H1 (cell line): ENCODE results near the gene EPHB6. TPM values are rescaled to one million over a fixed set of nuclear protein-coding genes. Genes with fewer than 3 reads are reported as not detected.

Experiments
- CTCF ChIA-PET: fragments of 300-600 bp; sonication (Branson Sonifier 250); formaldehyde crosslinking; loops from one replicate; lab custom pipeline; 2021; ENCODE audit not compliant: partially characterized antibody; lab: Charles Lee
- POLR2A ChIA-PET: fragments of 300-600 bp; sonication (Branson Sonifier 250); formaldehyde crosslinking; loops from one replicate; lab custom pipeline; 2021; ENCODE audit warnings: inconsistent platforms; ENCODE audit not compliant: partially characterized antibody; lab: Charles Lee
- DNase-seq, 2 experiments: peaks; one replicate each; pipeline versions ENCODE4 v3.0.0 to v3.0.0-alpha.2; 2010 to 2022; ENCODE audit warnings: low spot score in 2 of 2, low read depth in 1 of 2, mixed read lengths in 1 of 2
- FAIRE-seq: peaks from 2 replicates; lab custom pipeline; 2011; peaks lifted over from hg19 to GRCh38; lab: Jason Lieb, UNC
- H2AFZ ChIP-seq: 2 replicates; pipeline ENCODE4 v1.8.1; 2012; ENCODE audit warnings: low read length, inconsistent platforms
- H2AK5ac ChIP-seq: 2 replicates; pipeline ENCODE4 v1.6.1; 2013; ENCODE audit warnings: low read depth, low read length
- H2BK120ac ChIP-seq: replicated peaks from 2 replicates; pipeline ENCODE3; 2013; ENCODE audit warnings: low read depth, low read length, inconsistent platforms
- H2BK12ac ChIP-seq: 2 replicates; pipeline ENCODE4 v1.6.1; 2013; ENCODE audit warnings: low read depth, low read length
- H2BK15ac ChIP-seq: 2 replicates; pipeline ENCODE4 v1.6.1; 2013; ENCODE audit warnings: low read length
- H2BK20ac ChIP-seq: 2 replicates; pipeline ENCODE4 v1.6.1; 2013; ENCODE audit warnings: low read length
- H2BK5ac ChIP-seq: 2 replicates; pipeline ENCODE4 v1.6.1; 2013; ENCODE audit warnings: low read depth, low read length
- H3K14ac ChIP-seq: 2 replicates; pipeline ENCODE4 v1.6.1; 2013; ENCODE audit warnings: inconsistent platforms; ENCODE audit not compliant: insufficient read length
- H3K18ac ChIP-seq: 2 replicates; pipeline ENCODE4 v1.6.1; 2013; ENCODE audit warnings: low read length; ENCODE audit errors: extremely low read depth
- H3K23ac ChIP-seq: 2 replicates; pipeline ENCODE4 v1.6.1; 2013; ENCODE audit warnings: inconsistent platforms; ENCODE audit not compliant: insufficient read length
- H3K23me2 ChIP-seq: 2 replicates; pipeline ENCODE4 v1.6.1; 2013; ENCODE audit warnings: low read depth, low read length
- H3K27ac ChIP-seq: 2 replicates; pipeline ENCODE4 v1.6.1; 2011; ENCODE audit warnings: low read depth, low read length, inconsistent platforms
- H3K27me3 ChIP-seq, 4 experiments: replicated peaks in 1 of 4; 1 replicate in 1 of 4; 2 replicates in 3 of 4; pipeline versions ENCODE4 v1.6.1 to v1.8.1; 2011 to 2013; ENCODE audit warnings: low read length in 3 of 4, mild to moderate bottlenecking in 3 of 4, inconsistent platforms in 2 of 4, mixed read lengths in 2 of 4, moderate library complexity in 1 of 4; ENCODE audit not compliant: control insufficient read depth in 3 of 4, insufficient read depth in 3 of 4; ENCODE audit errors: extremely low read depth in 1 of 4
- H3K36me3 ChIP-seq, 4 experiments: 2 replicates each; pipeline versions ENCODE4 v1.6.1 to v1.8.1; 2011 to 2013; ENCODE audit warnings: mild to moderate bottlenecking in 4 of 4, low read length in 3 of 4, moderate library complexity in 2 of 4, control low read depth in 1 of 4, inconsistent platforms in 1 of 4; ENCODE audit not compliant: insufficient read depth in 4 of 4, control insufficient read depth in 2 of 4
- H3K4ac ChIP-seq: replicated peaks from 2 replicates; pipeline ENCODE3; 2013; ENCODE audit warnings: low read length, low read depth, mixed read lengths, inconsistent platforms; ENCODE audit not compliant: insufficient read length
- H3K4me1 ChIP-seq, 4 experiments: replicated peaks in 1 of 4; 1 replicate in 1 of 4; 2 replicates in 3 of 4; pipeline versions ENCODE4 v1.6.1 to v1.8.1; 2011 to 2013; ENCODE audit warnings: low read length in 3 of 4, inconsistent platforms in 2 of 4, mixed read lengths in 1 of 4; ENCODE audit not compliant: insufficient read depth in 4 of 4, control insufficient read depth in 3 of 4
- H3K4me2 ChIP-seq, 2 experiments: 2 replicates each; pipeline versions ENCODE4 v1.6.1 to v1.8.1; 2011 to 2013; ENCODE audit warnings: low read depth in 2 of 2, low read length in 2 of 2, control low read depth in 1 of 2, inconsistent platforms in 1 of 2, mild to moderate bottlenecking in 1 of 2; ENCODE audit not compliant: insufficient read depth in 1 of 2
- H3K4me3 ChIP-seq, 4 experiments: fragments of 200-600, 300-600 bp in 1 of 4; sonication (generic), shearing (Covaris generic), sonication (Bioruptor Twin) in 1 of 4; 2 replicates each; pipeline versions ENCODE4 v1.5.1 to v1.8.1; 2011 to 2016; ENCODE audit warnings: low read length in 4 of 4, low read depth in 3 of 4, control low read depth in 2 of 4, inconsistent platforms in 2 of 4, mild to moderate bottlenecking in 2 of 4, mixed read lengths in 1 of 4, moderate library complexity in 1 of 4; ENCODE audit not compliant: insufficient read depth in 2 of 4; ENCODE audit errors: extremely low read depth in 1 of 4
- H3K56ac ChIP-seq: replicated peaks from 2 replicates; pipeline ENCODE3; 2013; ENCODE audit warnings: low read depth, mild to moderate bottlenecking, mixed read lengths, low read length, inconsistent platforms; ENCODE audit not compliant: insufficient read length
- H3K79me1 ChIP-seq: 2 replicates; pipeline ENCODE4 v1.6.1; 2013; ENCODE audit warnings: low read depth, low read length, control low read depth
- H3K79me2 ChIP-seq, 2 experiments: 2 replicates each; pipeline versions ENCODE4 v1.6.1 to v1.8.1; 2012 to 2013; ENCODE audit warnings: low read length in 2 of 2, mild to moderate bottlenecking in 2 of 2, inconsistent platforms in 1 of 2; ENCODE audit not compliant: insufficient read depth in 2 of 2, control insufficient read depth in 1 of 2
- H3K9ac ChIP-seq, 4 experiments: replicated peaks in 1 of 4; 1 replicate in 1 of 4; 2 replicates in 3 of 4; pipeline versions ENCODE4 v1.6.1 to v1.8.1; 2011 to 2013; ENCODE audit warnings: low read depth in 3 of 4, low read length in 3 of 4, control low read depth in 2 of 4, mild to moderate bottlenecking in 2 of 4, moderate library complexity in 2 of 4, inconsistent platforms in 1 of 4; ENCODE audit errors: extremely low read depth in 1 of 4
- H3K9me3 ChIP-seq, 2 experiments: 2 replicates each; pipeline versions ENCODE4 v1.6.1 to v1.8.1; 2012 to 2013; ENCODE audit warnings: mild to moderate bottlenecking in 2 of 2, moderate library complexity in 2 of 2, control low read depth in 1 of 2, inconsistent platforms in 1 of 2, low read depth in 1 of 2, low read length in 1 of 2, mixed read lengths in 1 of 2; ENCODE audit not compliant: insufficient read depth in 2 of 2
- H4K20me1 ChIP-seq, 2 experiments: replicated peaks in 1 of 2; 2 replicates each; pipeline versions ENCODE3 to v1.8.1; 2011 to 2013; ENCODE audit warnings: inconsistent platforms in 2 of 2, low read length in 2 of 2, mild to moderate bottlenecking in 1 of 2; ENCODE audit not compliant: insufficient read depth in 2 of 2, control insufficient read depth in 1 of 2
- H4K5ac ChIP-seq: 2 replicates; pipeline ENCODE4 v1.6.1; 2013; ENCODE audit warnings: low read length, low read depth, mixed read lengths, inconsistent platforms; ENCODE audit not compliant: insufficient read length
- H4K8ac ChIP-seq: 2 replicates; pipeline ENCODE4 v1.8.0; 2013; ENCODE audit warnings: mild to moderate bottlenecking, moderate library complexity, low read length, inconsistent platforms; ENCODE audit not compliant: insufficient read depth; ENCODE audit errors: extremely low read depth
- H4K91ac ChIP-seq: replicated peaks from 2 replicates; pipeline ENCODE3; 2013; ENCODE audit warnings: low read length, mixed read lengths, inconsistent platforms; ENCODE audit not compliant: insufficient read length
- CBX8 ChIP-seq: fragments of 300-800, 300-1000 bp; sonication (generic); IDR thresholded peaks from 2 replicates; pipeline ENCODE4 v1.7.1; 2016; ENCODE audit warnings: low read depth, low read length, borderline replicate concordance
- CREB1 ChIP-seq: IDR thresholded peaks from 2 replicates; pipeline ENCODE4 v1.6.1; 2012; ENCODE audit warnings: inconsistent platforms
- EZH2 ChIP-seq: fragments of 200-600 bp; sonication (generic); IDR thresholded peaks from 2 replicates; pipeline ENCODE4 v1.7.1; 2012; ENCODE audit warnings: low read depth, mild to moderate bottlenecking, moderate library complexity, low read length, inconsistent platforms; ENCODE audit not compliant: severe bottlenecking
- FOSL1 ChIP-seq: IDR thresholded peaks from 2 replicates; pipeline ENCODE4 v1.6.1; 2011; ENCODE audit warnings: mild to moderate bottlenecking, low read depth, low read length, moderate library complexity; ENCODE audit not compliant: insufficient read depth
- KDM4A ChIP-seq: IDR thresholded peaks from one replicate; pipeline ENCODE4 v1.7.1; 2012; ENCODE audit warnings: low read depth, mild to moderate bottlenecking, moderate library complexity, low read length, inconsistent platforms; ENCODE audit not compliant: severe bottlenecking
- RXRA ChIP-seq: IDR thresholded peaks from 2 replicates; pipeline ENCODE4 v1.6.1; 2011; ENCODE audit warnings: low read depth, mild to moderate bottlenecking, low read length, moderate library complexity; ENCODE audit not compliant: insufficient read depth
- SRF ChIP-seq: IDR thresholded peaks from 2 replicates; pipeline ENCODE4 v1.6.1; 2011; ENCODE audit warnings: mild to moderate bottlenecking, low read depth, low read length, moderate library complexity
- SUZ12 ChIP-seq: fragments of 200-600 bp; sonication (generic); IDR thresholded peaks from 2 replicates; pipeline ENCODE4 v1.6.1; 2012; ENCODE audit warnings: mild to moderate bottlenecking, inconsistent platforms, low read length, moderate library complexity, mixed read lengths
- TCF12 ChIP-seq: IDR thresholded peaks from 2 replicates; pipeline ENCODE4 v1.6.1; 2011; ENCODE audit warnings: low read depth, mild to moderate bottlenecking, low read length
- WGBS, 2 experiments: shearing (Covaris generic) in 1 of 2; methylation state at CpG; one replicate each; pipeline versions ENCODE4 v1.1.6 to v1.1.7; 2013 to 2015; ENCODE audit warnings: low lambda C conversion rate in 2 of 2, mixed read lengths in 2 of 2, inconsistent platforms in 1 of 2, low coverage in 1 of 2, missing lambda C conversion rate in 1 of 2; ENCODE audit not compliant: insufficient replicate concordance in 2 of 2, insufficient coverage in 1 of 2, insufficient read length in 1 of 2; ENCODE audit errors: extremely low coverage in 1 of 2, missing lambda C conversion rate in 1 of 2; 5-methylcytosine and 5-hydroxymethylcytosine counted together
- polyA plus RNA-seq, 7 experiments: library from polyadenylated mRNA; depleted of rRNA in 3 of 7; stranded (reverse) in 5 of 7; unstranded in 2 of 7; fragments of >200 nt in 5 of 7; fragments of 200-250 nt in 2 of 7; gene quantifications; 1 replicate in 5 of 7; 2 replicates in 1 of 7; 4 replicates in 1 of 7; pipeline versions ENCODE4 v1.2.1 to v1.2.3, GENCODE V29; 2011 to 2013; ENCODE audit warnings: missing spikeins in 2 of 7, mixed read lengths in 2 of 7
- total RNA-seq: library from RNA; stranded (reverse); fragmentation: NEBNext Ultra II Directional; extraction: Animal tissue kit (Norgen Biotek cat#: 25700); gene quantifications from 2 replicates; pipeline ENCODE4 v1.2.1, GENCODE V29; 2021
- TF ChIP-seq, protein P1 (sequence below), 3 experiments: IDR thresholded peaks; 1 replicate in 2 of 3; 2 replicates in 1 of 3; pipeline versions ENCODE4 v1.5.1 to v1.6.1; 2011; ENCODE audit warnings: low read length in 3 of 3, mild to moderate bottlenecking in 3 of 3, inconsistent platforms in 2 of 3, low read depth in 1 of 3, moderate library complexity in 1 of 3; ENCODE audit not compliant: insufficient read depth in 1 of 3; ENCODE audit errors: control extremely low read depth in 1 of 3
- TF ChIP-seq, protein P2 (sequence below): IDR thresholded peaks from 2 replicates; pipeline ENCODE4 v1.6.1; 2012; ENCODE audit warnings: inconsistent platforms

Gene EPHB6
- total and polyA plus RNA-seq, 2 of the 8 experiments (the other 6 are each of a cell fraction or from before 2014, with no cell fraction given), result 19.7 TPM

DNA sequence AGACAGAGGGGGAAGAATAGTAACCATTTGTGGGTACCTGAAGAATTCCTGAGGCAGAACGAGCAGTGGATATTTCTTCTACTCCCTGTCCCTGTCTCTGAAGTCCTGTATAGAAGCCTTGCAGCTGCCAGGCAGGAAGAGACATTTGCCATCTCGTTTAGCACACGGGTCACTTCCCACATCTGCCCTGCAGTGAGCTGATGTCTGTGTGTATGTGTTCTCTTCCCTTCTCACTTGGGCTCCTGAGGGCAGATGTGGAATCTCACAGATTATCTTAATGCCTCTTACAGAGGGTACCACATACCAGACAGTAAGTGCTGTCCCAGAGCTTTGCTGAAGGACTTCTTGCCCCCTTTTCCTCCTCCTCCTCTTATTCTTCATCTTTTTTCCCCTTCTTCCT, 44.8 kb downstream of the EPHB6 start:
- FAIRE-seq, result no peak
- DNase-seq, result no peak
- Histone ChIP-seq H3K27ac (no peak overlapping the region), H4K8ac (no peak overlapping the region), H3K4ac (no peak overlapping the region), H2BK20ac (no peak overlapping the region), H2BK15ac (no peak overlapping the region), H4K20me1 (no peaks in the 10 kb centered on the region), H3K18ac (no peak overlapping the region), H4K5ac (no peak overlapping the region), H3K23ac (no peak overlapping the region), H2BK5ac (no peak overlapping the region), H3K4me2 (no peak overlapping the region), H3K4me3 (no peak overlapping the region), H2BK120ac (no peak overlapping the region), H3K36me3 (no peaks in the 10 kb centered on the region), H2AFZ (no peak overlapping the region), H4K91ac (no peak overlapping the region), H3K9me3 (peaks cover 8 to 9% of the 10 kb centered on the region in 2 experiments), H3K14ac (no peak overlapping the region), H3K9ac (no peak overlapping the region), H2BK12ac (no peak overlapping the region), H3K4me1 (peaks cover 0 to 3% (median 0%) of the 10 kb centered on the region in 4 experiments; a peak in 1 of 7 replicates), H3K79me2 (no peaks in the 10 kb centered on the region), H3K79me1 (no peaks in the 10 kb centered on the region), H2AK5ac (no peak overlapping the region), H3K56ac (no peak overlapping the region), H3K27me3 (no peaks in the 10 kb centered on the region; a peak in 1 of 7 replicates), H3K23me2 (no peaks in the 10 kb centered on the region)
- whole genome bisulfite sequencing, 2 experiments, result 94% methylated on average over 3 of the region's 3 CpGs; no CpG with 5 or more reads in 1 of the 2 experiments
- CTCF ChIA-PET, result interaction anchor here (0.7 to 5.0 kb wide), 8 partner anchors 10 to 273 kb away, joined by 3 to 34 read pairs (median 3); no protein-coding TSS in a partner anchor
- POLR2A ChIA-PET, result no interaction called here
- TF ChIP-seq TCF12 (no peak), SUZ12 (no peak), CBX8 (no peak), RXRA (no peak), SRF (no peak), EZH2 (no peak), CREB1 (no peak), KDM4A (no peak), FOSL1 (no peak)
- TF ChIP-seq, protein P1, sequence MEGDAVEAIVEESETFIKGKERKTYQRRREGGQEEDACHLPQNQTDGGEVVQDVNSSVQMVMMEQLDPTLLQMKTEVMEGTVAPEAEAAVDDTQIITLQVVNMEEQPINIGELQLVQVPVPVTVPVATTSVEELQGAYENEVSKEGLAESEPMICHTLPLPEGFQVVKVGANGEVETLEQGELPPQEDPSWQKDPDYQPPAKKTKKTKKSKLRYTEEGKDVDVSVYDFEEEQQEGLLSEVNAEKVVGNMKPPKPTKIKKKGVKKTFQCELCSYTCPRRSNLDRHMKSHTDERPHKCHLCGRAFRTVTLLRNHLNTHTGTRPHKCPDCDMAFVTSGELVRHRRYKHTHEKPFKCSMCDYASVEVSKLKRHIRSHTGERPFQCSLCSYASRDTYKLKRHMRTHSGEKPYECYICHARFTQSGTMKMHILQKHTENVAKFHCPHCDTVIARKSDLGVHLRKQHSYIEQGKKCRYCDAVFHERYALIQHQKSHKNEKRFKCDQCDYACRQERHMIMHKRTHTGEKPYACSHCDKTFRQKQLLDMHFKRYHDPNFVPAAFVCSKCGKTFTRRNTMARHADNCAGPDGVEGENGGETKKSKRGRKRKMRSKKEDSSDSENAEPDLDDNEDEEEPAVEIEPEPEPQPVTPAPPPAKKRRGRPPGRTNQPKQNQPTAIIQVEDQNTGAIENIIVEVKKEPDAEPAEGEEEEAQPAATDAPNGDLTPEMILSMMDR (IDR thresholded peaks at IDR 0.05; ENCODE audit: control extremely low read depth in 1 of 3, insufficient read depth in 1 of 3, low read depth in 1 of 3, low read length in 3 of 3), result no peak
- TF ChIP-seq, protein P2, sequence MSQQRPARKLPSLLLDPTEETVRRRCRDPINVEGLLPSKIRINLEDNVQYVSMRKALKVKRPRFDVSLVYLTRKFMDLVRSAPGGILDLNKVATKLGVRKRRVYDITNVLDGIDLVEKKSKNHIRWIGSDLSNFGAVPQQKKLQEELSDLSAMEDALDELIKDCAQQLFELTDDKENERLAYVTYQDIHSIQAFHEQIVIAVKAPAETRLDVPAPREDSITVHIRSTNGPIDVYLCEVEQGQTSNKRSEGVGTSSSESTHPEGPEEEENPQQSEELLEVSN, result no peak
